SU-DHL-6 (cell line): Measurements from ENCODE around the gene CRYBG1.

Experiments used
- H2AFZ ChIP-seq: fragments of 200-600 bp; sonication (generic); 2 replicates; pipeline ENCODE4 v1.6.1; 2014; ENCODE audit warnings: low read depth, mild to moderate bottlenecking, moderate library complexity, mixed read lengths, antibody characterized with exemption, low read length; ENCODE audit not compliant: severe bottlenecking
- H3F3A ChIP-seq: fragments of 200-600 bp; shearing (Covaris generic); 2 replicates; pipeline ENCODE4 v1.6.0; 2016; ENCODE audit warnings: antibody characterized with exemption, mild to moderate bottlenecking; ENCODE audit not compliant: insufficient read depth
- H3K27ac ChIP-seq: fragments of 200-600 bp; sonication (generic); 2 replicates; pipeline ENCODE4 v1.5.1; 2016; ENCODE audit warnings: low read depth, mild to moderate bottlenecking, low read length, moderate library complexity, mixed read lengths
- H3K27me3 ChIP-seq: fragments of 200-600 bp; sonication (generic), shearing (Covaris generic); 2 replicates; pipeline ENCODE4 v1.6.0; 2014; ENCODE audit warnings: mild to moderate bottlenecking, low read length
- H3K36me3 ChIP-seq: fragments of 200-600 bp; sonication (generic); 2 replicates; pipeline ENCODE4 v1.6.1; 2014; ENCODE audit warnings: mild to moderate bottlenecking, low read length, mixed read lengths
- H3K4me2 ChIP-seq: fragments of 300-600, 200-600 bp; shearing (Covaris generic), sonication (generic); 2 replicates; pipeline ENCODE4 v1.6.0; 2014; ENCODE audit warnings: low read length, low read depth, mild to moderate bottlenecking; ENCODE audit not compliant: poor library complexity, severe bottlenecking
- H3K4me3 ChIP-seq: fragments of 200-600 bp; sonication (generic); 2 replicates; pipeline ENCODE4 v1.5.1; 2014; ENCODE audit warnings: antibody characterized with exemption, low read length, mild to moderate bottlenecking, mixed read lengths; ENCODE audit not compliant: insufficient read depth, poor library complexity, severe bottlenecking
- H3K79me2 ChIP-seq: fragments of 200-600 bp; sonication (generic); 2 replicates; pipeline ENCODE4 v1.6.1; 2014; ENCODE audit warnings: mild to moderate bottlenecking, low read length, moderate library complexity; ENCODE audit not compliant: insufficient read depth
- H3K9ac ChIP-seq: fragments of 200-600 bp; sonication (generic); 2 replicates; pipeline ENCODE4 v1.7.0; 2014; ENCODE audit warnings: mild to moderate bottlenecking, low read length
- H3K9me2 ChIP-seq: fragments of 200-600 bp; sonication (generic); replicated peaks from 2 replicates; pipeline ENCODE4 v1.6.1; 2014; ENCODE audit warnings: low read length; ENCODE audit not compliant: insufficient read depth
- H3K9me3 ChIP-seq: fragments of 200-600 bp; sonication (generic); 2 replicates; pipeline ENCODE4 v1.6.1; 2014; ENCODE audit warnings: low read length, mixed read lengths; ENCODE audit not compliant: insufficient read depth
- H4K20me1 ChIP-seq: fragments of 200-600 bp; sonication (generic); 2 replicates; pipeline ENCODE4 v1.6.1; 2014; ENCODE audit warnings: low read depth, mild to moderate bottlenecking, antibody characterized with exemption, low read length, moderate library complexity, mixed read lengths
- EZH2phosphoT487 ChIP-seq: fragments of 200-600 bp; sonication (generic), shearing (Covaris generic); conservative IDR thresholded peaks from 2 replicates; pipeline ENCODE4 v1.6.1; 2018; ENCODE audit warnings: mild to moderate bottlenecking, antibody characterized with exemption, low read length, moderate library complexity, mixed read lengths
- TF ChIP-seq, protein P1 (sequence below): fragments of 200-600 bp; sonication (generic); IDR thresholded peaks from one replicate; pipeline ENCODE4 v1.5.1; 2017; ENCODE audit warnings: antibody characterized with exemption, mild to moderate bottlenecking, low read length, moderate library complexity; ENCODE audit not compliant: insufficient read depth, poor library complexity, severe bottlenecking

CRYBG1 gene

DNA sequence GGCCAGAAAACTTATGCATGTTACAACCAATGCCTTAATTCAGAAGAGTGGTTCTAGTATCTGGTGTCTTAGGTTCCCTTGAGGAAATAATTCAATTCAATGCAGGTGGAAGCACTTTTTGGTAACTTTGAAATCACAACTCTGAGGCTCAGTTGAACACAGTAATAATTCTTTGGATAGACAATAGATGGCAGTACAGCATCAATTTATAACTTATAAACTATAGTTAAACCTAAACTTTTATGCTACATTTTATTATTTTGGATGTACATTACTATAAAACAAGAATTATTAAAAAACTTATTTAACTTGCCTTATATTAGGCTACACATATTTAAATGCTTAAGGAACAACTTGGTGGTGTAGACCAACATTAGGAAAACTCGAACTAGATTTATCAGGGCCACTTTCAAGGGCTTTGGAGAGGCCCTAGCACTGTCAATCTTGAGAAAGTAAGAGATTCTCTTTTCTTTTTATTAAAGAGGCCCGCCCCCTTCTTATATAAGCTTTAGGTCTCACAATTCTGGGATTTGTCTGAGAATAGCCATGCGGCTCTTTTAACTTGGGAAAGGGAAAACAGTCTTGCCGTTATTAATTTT lies 85.9 kb downstream of the CRYBG1 start:
- Histone ChIP-seq H3K27ac (no peak overlapping the region), H3K79me2 (no peaks in the 10 kb centered on the region), H3K9me3 (no peaks in the 10 kb centered on the region), H3F3A (no peaks in the 10 kb centered on the region), H3K36me3 (no peaks in the 10 kb centered on the region), H3K27me3 (no peaks in the 10 kb centered on the region), H3K9ac (no peak overlapping the region), H3K9me2 (no peaks in the 10 kb centered on the region), H3K4me2 (no peak overlapping the region), H4K20me1 (no peaks in the 10 kb centered on the region), H3K4me3 (no peak overlapping the region), H2AFZ (no peak overlapping the region)
- TF ChIP-seq EZH2phosphoT487: no peak
- TF ChIP-seq, protein P1, sequence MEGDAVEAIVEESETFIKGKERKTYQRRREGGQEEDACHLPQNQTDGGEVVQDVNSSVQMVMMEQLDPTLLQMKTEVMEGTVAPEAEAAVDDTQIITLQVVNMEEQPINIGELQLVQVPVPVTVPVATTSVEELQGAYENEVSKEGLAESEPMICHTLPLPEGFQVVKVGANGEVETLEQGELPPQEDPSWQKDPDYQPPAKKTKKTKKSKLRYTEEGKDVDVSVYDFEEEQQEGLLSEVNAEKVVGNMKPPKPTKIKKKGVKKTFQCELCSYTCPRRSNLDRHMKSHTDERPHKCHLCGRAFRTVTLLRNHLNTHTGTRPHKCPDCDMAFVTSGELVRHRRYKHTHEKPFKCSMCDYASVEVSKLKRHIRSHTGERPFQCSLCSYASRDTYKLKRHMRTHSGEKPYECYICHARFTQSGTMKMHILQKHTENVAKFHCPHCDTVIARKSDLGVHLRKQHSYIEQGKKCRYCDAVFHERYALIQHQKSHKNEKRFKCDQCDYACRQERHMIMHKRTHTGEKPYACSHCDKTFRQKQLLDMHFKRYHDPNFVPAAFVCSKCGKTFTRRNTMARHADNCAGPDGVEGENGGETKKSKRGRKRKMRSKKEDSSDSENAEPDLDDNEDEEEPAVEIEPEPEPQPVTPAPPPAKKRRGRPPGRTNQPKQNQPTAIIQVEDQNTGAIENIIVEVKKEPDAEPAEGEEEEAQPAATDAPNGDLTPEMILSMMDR: peak; percentile 32

DNA sequence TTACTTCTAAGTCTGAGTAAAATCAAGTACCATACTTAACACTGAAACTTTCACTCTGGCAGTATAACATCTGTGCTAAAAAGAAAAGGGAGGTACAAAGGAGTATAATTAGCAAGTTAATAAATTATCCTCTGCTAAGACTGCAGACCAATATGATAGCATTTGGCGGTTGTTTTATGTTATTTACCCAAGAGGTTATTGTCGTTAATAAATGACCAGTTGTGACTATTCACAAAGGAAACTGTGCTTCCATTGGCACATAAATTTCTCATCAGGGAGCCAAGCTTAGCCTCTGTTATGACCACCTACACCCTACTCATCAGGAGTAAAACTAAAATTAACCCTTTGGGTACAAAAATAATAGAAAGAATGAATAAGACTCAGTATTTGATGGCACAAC lies 86.5 kb downstream of the CRYBG1 start:
- Histone ChIP-seq H3K27me3 (no peaks in the 10 kb centered on the region), H3K79me2 (no peaks in the 10 kb centered on the region), H3F3A (no peaks in the 10 kb centered on the region), H3K9me2 (no peaks in the 10 kb centered on the region), H3K36me3 (no peaks in the 10 kb centered on the region), H3K9me3 (no peaks in the 10 kb centered on the region), H3K4me2 (no peak overlapping the region), H4K20me1 (no peaks in the 10 kb centered on the region), H3K27ac (no peak overlapping the region), H3K4me3 (no peak overlapping the region), H3K9ac (no peak overlapping the region), H2AFZ (no peak overlapping the region)
- TF ChIP-seq EZH2phosphoT487: no peak

DNA sequence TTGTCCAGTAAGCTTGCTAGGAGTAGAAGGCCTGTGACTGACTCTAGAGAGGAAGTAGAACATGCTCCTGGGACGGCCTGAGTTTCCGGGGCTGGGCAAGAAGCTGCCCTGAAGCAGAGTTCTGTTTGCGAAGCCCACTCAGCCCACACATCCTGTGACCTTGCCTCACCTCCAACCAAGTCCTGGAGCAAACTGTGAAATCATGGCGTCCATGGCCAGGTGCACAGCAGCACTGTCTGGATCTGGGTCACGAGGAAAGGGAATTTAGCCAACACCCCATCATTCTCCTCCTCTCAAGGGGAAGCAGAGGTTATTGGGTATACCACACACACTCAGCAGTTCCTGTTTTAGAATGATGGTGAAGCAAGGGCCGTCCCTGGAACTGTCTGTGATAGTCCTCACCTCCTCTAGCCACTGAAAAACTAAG lies 87.5 kb downstream of the CRYBG1 start:
- no peaks in the 10 kb centered on the region for H3K79me2 ChIP-seq
- no peaks in the 10 kb centered on the region for H3K9me2 ChIP-seq
- no peaks in the 10 kb centered on the region for H3K36me3 ChIP-seq
- no peak for TF ChIP-seq EZH2phosphoT487
- TF ChIP-seq, protein P1: no peak
- H3F3A ChIP-seq: no peaks in the 10 kb centered on the region
- no peaks in the 10 kb centered on the region for H3K9me3 ChIP-seq
- H3K27ac ChIP-seq: no peak overlapping the region
- H4K20me1 ChIP-seq: no peaks in the 10 kb centered on the region
- no peaks in the 10 kb centered on the region for H3K27me3 ChIP-seq
- peak overlapping the region; percentile 90 for H2AFZ ChIP-seq
- H3K4me3 ChIP-seq: no peak overlapping the region
- H3K4me2 ChIP-seq: peak overlapping the region; percentile 17
- H3K9ac ChIP-seq: no peak overlapping the region

DNA sequence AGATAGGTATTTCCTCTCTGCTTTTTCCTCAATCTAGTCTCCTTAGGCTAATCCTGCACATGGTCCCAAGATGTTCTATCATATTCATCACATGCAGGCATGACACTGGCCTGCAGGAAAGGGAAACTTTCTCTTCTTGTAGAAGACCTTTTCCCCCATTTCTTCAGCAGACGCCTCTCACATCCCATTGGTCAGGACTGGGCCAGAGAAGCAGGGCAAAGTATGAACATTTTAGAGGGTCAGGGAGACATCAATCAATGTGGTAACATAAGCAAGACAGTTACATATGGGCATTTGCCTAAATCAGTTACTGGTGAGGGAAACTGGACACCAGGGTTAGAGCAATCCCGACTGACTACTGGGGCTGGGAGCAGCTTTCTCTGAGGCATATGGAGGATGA lies 90.1 kb downstream of the CRYBG1 start:
- Histone ChIP-seq H3F3A (no peaks in the 10 kb centered on the region), H3K27me3 (no peaks in the 10 kb centered on the region), H3K4me2 (no peak overlapping the region), H3K79me2 (no peaks in the 10 kb centered on the region), H3K4me3 (no peak overlapping the region), H3K27ac (no peak overlapping the region), H4K20me1 (no peaks in the 10 kb centered on the region), H3K9me3 (no peaks in the 10 kb centered on the region), H3K9ac (no peak overlapping the region), H3K36me3 (no peaks in the 10 kb centered on the region), H2AFZ (no peak overlapping the region), H3K9me2 (no peaks in the 10 kb centered on the region)
- TF ChIP-seq, protein P1: no peak
- no peak for TF ChIP-seq EZH2phosphoT487
